GM12892 (cell line): ENCODE results near the gene FSTL3.
"Not testable (repeated sequence)": the region's sequence is repeated elsewhere in the genome, so short reads cannot be mapped to it uniquely, and the experiment has no call there.

Source experiments
- POLR2A ChIP-seq: IDR thresholded peaks from 2 replicates; pipeline ENCODE4 v1.6.1; 2011; ENCODE audit warnings: low read depth, low read length, control low read depth
- POLR2AphosphoS5 ChIP-seq: IDR thresholded peaks from 2 replicates; pipeline ENCODE4 v1.6.1; 2011; ENCODE audit warnings: low read depth, low read length, control low read depth
- TAF1 ChIP-seq: IDR thresholded peaks from 2 replicates; pipeline ENCODE4 v1.6.1; 2011; ENCODE audit warnings: low read depth, mild to moderate bottlenecking, control low read depth, low read length, borderline replicate concordance

DNA sequence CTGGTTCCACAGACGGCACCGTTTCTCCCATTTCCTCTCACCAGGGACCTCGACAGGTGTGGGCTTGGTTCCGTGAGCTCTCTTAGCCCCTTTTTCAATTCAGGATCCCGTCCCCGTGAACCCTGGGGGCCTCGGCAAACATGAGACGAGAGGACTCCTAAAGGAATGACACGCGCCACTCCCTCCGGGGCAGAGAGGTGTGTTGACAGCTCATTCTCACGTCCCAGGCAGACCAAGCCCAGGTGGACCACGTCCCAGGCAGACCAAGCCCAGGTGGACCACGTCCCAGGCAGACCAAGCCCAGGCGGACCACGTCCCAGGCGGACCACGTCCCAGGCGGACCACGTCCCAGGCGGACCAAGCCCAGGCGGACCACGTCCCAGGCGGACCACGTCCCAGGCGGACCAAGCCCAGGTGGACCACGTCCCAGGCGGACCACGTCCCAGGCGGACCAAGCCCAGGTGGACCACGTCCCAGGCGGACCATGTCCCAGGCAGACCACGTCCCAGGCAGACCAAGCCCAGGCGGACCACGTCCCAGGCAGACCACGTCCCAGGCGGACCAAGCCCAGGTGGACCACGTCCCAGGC, 9.1 kb upstream of the FSTL3 start:
- not testable (repeated sequence) for TF ChIP-seq POLR2A, POLR2AphosphoS5, TAF1
